Measurements from ENCODE around the gene NCOA5.

The NCOA5 gene

GRCh38 chr20:46089417-46090388 is at the start of gene NCOA5:
Gene NCOA5 (minus strand): TSS chr20:46089962. CDS start chr20:46079424, 10,538 bp downstream.
- DNase-seq = peak; percentile 94 to 96

- no peak for DNase-seq
These were observed 49.6 kb upstream of the NCOA5 start for GRCh38 chr20:46139266-46139889.

GRCh38 chr20:46137816-46138215 is 48.1 kb upstream of the NCOA5 start:
- DNase-seq = no peak

- DNase-seq = no peak
These were observed 46.3 kb upstream of the NCOA5 start for GRCh38 chr20:46135856-46136633.

- no peak for DNase-seq
These were observed 45.0 kb upstream of the NCOA5 start for GRCh38 chr20:46134716-46135115.

- DNase-seq = no peak
These were observed 44.3 kb upstream of the NCOA5 start for GRCh38 chr20:46133886-46134654.

GRCh38 chr20:46132705-46133120 is 43.0 kb upstream of the NCOA5 start:
- DNase-seq = peak; percentile 51 to 77

GRCh38 chr20:46131396-46131795 is 41.6 kb upstream of the NCOA5 start:
- DNase-seq = no peak

GRCh38 chr20:46130534-46130933 is 40.8 kb upstream of the NCOA5 start:
- no peak for DNase-seq

GRCh38 chr20:46129955-46130481 is 40.3 kb upstream of the NCOA5 start:
- no peak for DNase-seq

- no peak for DNase-seq
These were observed 38.8 kb upstream of the NCOA5 start for GRCh38 chr20:46128310-46129151.

- DNase-seq = no peak
These were observed 37.7 kb upstream of the NCOA5 start for GRCh38 chr20:46127396-46128010.

GRCh38 chr20:46126440-46127056 is 36.8 kb upstream of the NCOA5 start:
- no peak for DNase-seq

- no peak for DNase-seq
These were observed 33.9 kb upstream of the NCOA5 start for GRCh38 chr20:46123482-46124245.

GRCh38 chr20:46122516-46123481 is 33.0 kb upstream of the NCOA5 start:
- no peak for DNase-seq

- DNase-seq = no peak
These were observed 32.3 kb upstream of the NCOA5 start for GRCh38 chr20:46122071-46122470.

- no peak for DNase-seq
These were observed 31.6 kb upstream of the NCOA5 start for GRCh38 chr20:46121184-46121930.
